ENCODE data around the gene TRIM10.
A peak's percentile ranks its signal among the peaks of the same experiment; 100 is the strongest.

TRIM10 gene

GRCh38 chr6:30171677-30172471, 10.9 kb upstream of the TRIM10 start:
- H3K4me3 ChIP-seq (ENCODE audit: insufficient read depth in 1 of 2, low read depth in 1 of 2, low read length in 2 of 2): peak overlapping the region in 1 of 2 experiments; percentile 52
- H3K9me3 ChIP-seq (ENCODE audit: control insufficient read depth, low read length): no peaks in the 10 kb centered on the region
- no peak overlapping the region for H4K8ac ChIP-seq (ENCODE audit: low read length)
- H3K14ac ChIP-seq (ENCODE audit: low read length in 2 of 2): no peak overlapping the region
- peak; percentile 30 for DNase-seq
- H2BK120ac ChIP-seq (ENCODE audit: low read depth, low read length): no peak overlapping the region
- no peaks in the 10 kb centered on the region for H3K36me3 ChIP-seq (ENCODE audit: control insufficient read depth in 1 of 2, insufficient read depth in 2 of 2, low read depth in 1 of 2, low read length in 2 of 2)
- no peak overlapping the region for H4K91ac ChIP-seq (ENCODE audit: low read length)
- no peak overlapping the region for H2AK5ac ChIP-seq (ENCODE audit: low read length, severe bottlenecking)
- peaks cover 70 to 84% of the 10 kb centered on the region in 2 experiments for H3K27me3 ChIP-seq (ENCODE audit: control insufficient read depth in 1 of 2, insufficient read depth in 1 of 2, low read length in 2 of 2)
- peak overlapping the region in 1 of 2 experiments; percentile 54 for H3K23ac ChIP-seq (ENCODE audit: low read length in 2 of 2)
- no peak overlapping the region for H2BK5ac ChIP-seq (ENCODE audit: low read depth, low read length, poor library complexity, severe bottlenecking)
- no peak overlapping the region for H3K4ac ChIP-seq (ENCODE audit: low read depth in 1 of 2, low read length in 2 of 2)
- peak overlapping the region; percentile 45 for H3K4me2 ChIP-seq (ENCODE audit: low read length, poor library complexity, severe bottlenecking)
- peaks cover 6% of the 10 kb centered on the region for H3K4me1 ChIP-seq (ENCODE audit: control insufficient read depth, insufficient read depth, low read depth, low read length)
- H2AFZ ChIP-seq (ENCODE audit: low read depth, low read length): peak overlapping the region; percentile 42
- H3K9ac ChIP-seq (ENCODE audit: low read length): no peak overlapping the region
- WGBS: 13% methylated on average over 58 of the region's 62 CpGs
- no peak overlapping the region for H3K18ac ChIP-seq (ENCODE audit: low read depth in 1 of 2, low read length in 2 of 2)
- H2BK12ac ChIP-seq (ENCODE audit: low read length in 2 of 2): no peak overlapping the region
- no peaks in the 10 kb centered on the region for H3K79me1 ChIP-seq (replicated peaks; ENCODE audit: low read length, poor library complexity, severe bottlenecking)
- H3K27ac ChIP-seq (ENCODE audit: low read length, poor library complexity, severe bottlenecking): no peak overlapping the region
- no peak overlapping the region for H2BK15ac ChIP-seq (ENCODE audit: low read depth, poor library complexity, severe bottlenecking)

- Histone ChIP-seq H2BK5ac (ENCODE audit: low read depth, low read length, poor library complexity, severe bottlenecking) (no peak overlapping the region), H2BK120ac (ENCODE audit: low read depth, low read length) (no peak overlapping the region)
- 30% methylated on average over 6 of the region's 7 CpGs for WGBS
Measured at GRCh38 chr6:30169658-30170614, 8.9 kb upstream of the TRIM10 start.

GRCh38 chr6:30168741-30169140, 7.7 kb upstream of the TRIM10 start:
- no peak overlapping the region for H3K4me2 ChIP-seq (ENCODE audit: low read length, poor library complexity, severe bottlenecking)
- no peak overlapping the region for H2BK12ac ChIP-seq (ENCODE audit: low read length in 2 of 2)
- no peaks in the 10 kb centered on the region for H3K79me1 ChIP-seq (replicated peaks; ENCODE audit: low read length, poor library complexity, severe bottlenecking)
- no peak overlapping the region for H2BK15ac ChIP-seq (ENCODE audit: low read depth, poor library complexity, severe bottlenecking)
- H3K14ac ChIP-seq (ENCODE audit: low read length in 2 of 2): no peak overlapping the region
- no peak overlapping the region for H4K8ac ChIP-seq (ENCODE audit: low read length)
- no peak overlapping the region for H2AFZ ChIP-seq (ENCODE audit: low read depth, low read length)
- DNase-seq: no peak
- WGBS: no CpG with 5 or more reads among the region's 1 CpG
- H3K4me1 ChIP-seq (ENCODE audit: control insufficient read depth, insufficient read depth, low read depth, low read length): peaks cover 6% of the 10 kb centered on the region
- H3K36me3 ChIP-seq (ENCODE audit: control insufficient read depth in 1 of 2, insufficient read depth in 2 of 2, low read depth in 1 of 2, low read length in 2 of 2): no peaks in the 10 kb centered on the region
- no peak overlapping the region for H2AK5ac ChIP-seq (ENCODE audit: low read length, severe bottlenecking)
- H3K23ac ChIP-seq (ENCODE audit: low read length in 2 of 2): no peak overlapping the region
- no peaks in the 10 kb centered on the region for H3K9me3 ChIP-seq (ENCODE audit: control insufficient read depth, low read length)
- H3K4ac ChIP-seq (ENCODE audit: low read depth in 1 of 2, low read length in 2 of 2): no peak overlapping the region
- H4K91ac ChIP-seq (ENCODE audit: low read length): no peak overlapping the region
- no peak overlapping the region for H2BK120ac ChIP-seq (ENCODE audit: low read depth, low read length)
- H3K27me3 ChIP-seq (ENCODE audit: control insufficient read depth in 1 of 2, insufficient read depth in 1 of 2, low read length in 2 of 2): peaks cover 66 to 71% of the 10 kb centered on the region in 2 experiments
- H3K27ac ChIP-seq (ENCODE audit: low read length, poor library complexity, severe bottlenecking): no peak overlapping the region
- no peak overlapping the region for H3K18ac ChIP-seq (ENCODE audit: low read depth in 1 of 2, low read length in 2 of 2)
- no peak overlapping the region for H2BK5ac ChIP-seq (ENCODE audit: low read depth, low read length, poor library complexity, severe bottlenecking)
- no peak overlapping the region for H3K4me3 ChIP-seq (ENCODE audit: insufficient read depth in 1 of 2, low read depth in 1 of 2, low read length in 2 of 2)
- no peak overlapping the region for H3K9ac ChIP-seq (ENCODE audit: low read length)

More at GRCh38 chr6:30169658-30170614, 8.9 kb upstream of the TRIM10 start:
- Histone ChIP-seq H3K9ac (ENCODE audit: low read length) (no peak overlapping the region), H3K27ac (ENCODE audit: low read length, poor library complexity, severe bottlenecking) (no peak overlapping the region), H2AFZ (ENCODE audit: low read depth, low read length) (no peak overlapping the region), H3K4me2 (ENCODE audit: low read length, poor library complexity, severe bottlenecking) (no peak overlapping the region), H4K91ac (ENCODE audit: low read length) (no peak overlapping the region), H3K79me1 (replicated peaks; ENCODE audit: low read length, poor library complexity, severe bottlenecking) (no peaks in the 10 kb centered on the region), H3K23ac (ENCODE audit: low read length in 2 of 2) (no peak overlapping the region), H3K4me3 (ENCODE audit: insufficient read depth in 1 of 2, low read depth in 1 of 2, low read length in 2 of 2) (no peak overlapping the region), H2BK15ac (ENCODE audit: low read depth, poor library complexity, severe bottlenecking) (no peak overlapping the region), H4K8ac (ENCODE audit: low read length) (no peak overlapping the region), H3K4ac (ENCODE audit: low read depth in 1 of 2, low read length in 2 of 2) (no peak overlapping the region), H3K36me3 (ENCODE audit: control insufficient read depth in 1 of 2, insufficient read depth in 2 of 2, low read depth in 1 of 2, low read length in 2 of 2) (no peaks in the 10 kb centered on the region), H2BK12ac (ENCODE audit: low read length in 2 of 2) (no peak overlapping the region), H2AK5ac (ENCODE audit: low read length, severe bottlenecking) (no peak overlapping the region), H3K14ac (ENCODE audit: low read length in 2 of 2) (no peak overlapping the region), H3K18ac (ENCODE audit: low read depth in 1 of 2, low read length in 2 of 2) (no peak overlapping the region), H3K27me3 (ENCODE audit: control insufficient read depth in 1 of 2, insufficient read depth in 1 of 2, low read length in 2 of 2) (peaks cover 65 to 71% of the 10 kb centered on the region in 2 experiments), H3K4me1 (ENCODE audit: control insufficient read depth, insufficient read depth, low read depth, low read length) (peaks cover 6% of the 10 kb centered on the region), H3K9me3 (ENCODE audit: control insufficient read depth, low read length) (no peaks in the 10 kb centered on the region)
- peak; percentile 62 for DNase-seq

- Histone ChIP-seq H2BK12ac (ENCODE audit: low read length in 2 of 2) (no peak overlapping the region), H3K9me3 (ENCODE audit: control insufficient read depth, low read length) (no peaks in the 10 kb centered on the region), H4K91ac (ENCODE audit: low read length) (no peak overlapping the region), H2BK5ac (ENCODE audit: low read depth, low read length, poor library complexity, severe bottlenecking) (no peak overlapping the region), H4K8ac (ENCODE audit: low read length) (no peak overlapping the region), H2AFZ (ENCODE audit: low read depth, low read length) (no peak overlapping the region), H2BK120ac (ENCODE audit: low read depth, low read length) (no peak overlapping the region), H3K36me3 (ENCODE audit: control insufficient read depth in 1 of 2, insufficient read depth in 2 of 2, low read depth in 1 of 2, low read length in 2 of 2) (no peaks in the 10 kb centered on the region), H3K27ac (ENCODE audit: low read length, poor library complexity, severe bottlenecking) (no peak overlapping the region), H2BK15ac (ENCODE audit: low read depth, poor library complexity, severe bottlenecking) (no peak overlapping the region), H3K79me1 (replicated peaks; ENCODE audit: low read length, poor library complexity, severe bottlenecking) (no peaks in the 10 kb centered on the region), H3K4me2 (ENCODE audit: low read length, poor library complexity, severe bottlenecking) (no peak overlapping the region), H3K23ac (ENCODE audit: low read length in 2 of 2) (no peak overlapping the region), H3K18ac (ENCODE audit: low read depth in 1 of 2, low read length in 2 of 2) (no peak overlapping the region), H3K4me1 (ENCODE audit: control insufficient read depth, insufficient read depth, low read depth, low read length) (peaks cover 6% of the 10 kb centered on the region), H2AK5ac (ENCODE audit: low read length, severe bottlenecking) (no peak overlapping the region), H3K9ac (ENCODE audit: low read length) (no peak overlapping the region), H3K4ac (ENCODE audit: low read depth in 1 of 2, low read length in 2 of 2) (no peak overlapping the region), H3K14ac (ENCODE audit: low read length in 2 of 2) (no peak overlapping the region), H3K27me3 (ENCODE audit: control insufficient read depth in 1 of 2, insufficient read depth in 1 of 2, low read length in 2 of 2) (peaks cover 58 to 66% of the 10 kb centered on the region in 2 experiments), H3K4me3 (ENCODE audit: insufficient read depth in 1 of 2, low read depth in 1 of 2, low read length in 2 of 2) (no peak overlapping the region)
- whole genome bisulfite sequencing: 63% methylated on average over 6 of the region's 6 CpGs
- DNase-seq: no peak
Measured at GRCh38 chr6:30167101-30167500, 6.1 kb upstream of the TRIM10 start.

Data from mesenchymal stem cell (in vitro differentiated cells and primary cell).